Adipose tissue (tissue), 3 donors: ENCODE results near the gene OR2T10. TPM values are rescaled to one million over a fixed set of nuclear protein-coding genes. Genes with fewer than 3 reads are reported as not detected.
"Not testable (repeated sequence)": the region's sequence is repeated elsewhere in the genome, so short reads cannot be mapped to it uniquely, and the experiment has no call there.

Experiments
- H3K27ac ChIP-seq: one replicate; pipeline ENCODE4 v1.5.1; 2013; ENCODE audit warnings: low read depth, low read length
- WGBS, 3 donors: extraction: QIAGEN DNeasy Blood & Tissue Kit; methylation state at CpG; one replicate each; pipeline ENCODE4 v1.1.7; 2013; 5-methylcytosine and 5-hydroxymethylcytosine counted together
- polyA plus RNA-seq, 3 donors: library from polyadenylated mRNA; stranded (reverse); fragments of 200-250 nt; gene quantifications; one replicate each; pipeline ENCODE4 v1.2.3, GENCODE V29; 2013
- donor health status: healthy with polysubstance abuse.
- donor health status: Bipolar disorder and iron deficiency.
- donor health status: healthy.

OR2T10 gene
- polyA plus RNA-seq, 3 donors, result not detected

GRCh38 chr1:248611883-248612414, 14.4 kb upstream of the OR2T10 start:
- WGBS, 3 donors, result 78 to 90% (median 80%) methylated on average over 4 of the region's 4 CpGs
- H3K27ac ChIP-seq, result no peak overlapping the region

- no peak overlapping the region for H3K27ac ChIP-seq
- WGBS, 3 donors, result 33 to 53% (median 49%) methylated on average over 3 of the region's 3 CpGs
Observed at GRCh38 chr1:248610301-248610700, 12.8 kb upstream of the OR2T10 start.

- WGBS, 3 donors, result 77 to 81% (median 78%) methylated on average over 8 of the region's 8 CpGs
- no peak overlapping the region for H3K27ac ChIP-seq
Observed at GRCh38 chr1:248599396-248599795, 1.9 kb upstream of the OR2T10 start.

DNA sequence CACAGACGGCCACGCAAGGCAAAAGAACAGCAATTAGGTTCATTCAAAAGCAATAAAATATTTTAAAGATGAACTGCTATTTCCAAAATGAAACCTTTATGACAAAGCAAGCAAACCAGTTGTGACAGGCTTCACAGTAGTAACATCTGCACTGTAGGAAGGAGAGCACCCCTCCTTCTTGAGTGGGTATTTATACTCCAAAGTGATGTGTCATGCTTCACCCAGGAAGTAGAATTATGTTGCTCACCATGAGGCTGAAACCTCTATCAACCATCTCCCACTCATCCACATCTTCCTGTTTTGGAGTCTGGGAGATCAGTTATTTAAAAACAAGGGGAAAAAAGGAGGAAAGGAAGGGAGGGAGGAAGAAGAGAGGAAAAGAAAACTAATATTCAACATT, 885 bp downstream of the OR2T10 start:
- 68 to 84% (median 69%) methylated on average over 2 of the region's 2 CpGs for WGBS, 3 donors
- H3K27ac ChIP-seq, result no peak overlapping the region

GRCh38 chr1:248593226-248593625, 4.3 kb downstream of the OR2T10 start:
- 74 to 88% (median 86%) methylated on average over 5 of the region's 5 CpGs for WGBS, 3 donors
- H3K27ac ChIP-seq, result no peak overlapping the region

DNA sequence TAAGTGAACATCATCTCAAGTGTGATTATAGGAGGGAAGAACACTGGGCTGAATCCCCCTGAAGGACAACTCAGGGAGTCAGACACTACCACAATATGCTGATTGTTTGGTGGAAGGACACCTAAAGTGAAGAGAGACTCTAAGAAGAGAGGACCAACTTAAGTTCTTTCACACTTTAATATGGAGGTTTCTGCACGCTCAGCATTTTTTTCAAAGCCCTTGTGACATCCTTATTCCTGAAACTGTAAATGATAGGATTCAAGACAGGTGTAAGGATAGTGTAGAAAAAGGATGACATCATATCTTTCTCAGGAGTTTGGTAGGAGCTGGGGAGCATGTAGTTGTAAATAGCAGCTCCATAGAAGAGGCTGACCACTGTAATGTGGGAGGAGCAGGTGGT, 4.8 kb downstream of the OR2T10 start:
- WGBS, 3 donors, result 68 to 73% (median 73%) methylated on average over 1 of the region's 1 CpG
- no peak overlapping the region for H3K27ac ChIP-seq

DNA sequence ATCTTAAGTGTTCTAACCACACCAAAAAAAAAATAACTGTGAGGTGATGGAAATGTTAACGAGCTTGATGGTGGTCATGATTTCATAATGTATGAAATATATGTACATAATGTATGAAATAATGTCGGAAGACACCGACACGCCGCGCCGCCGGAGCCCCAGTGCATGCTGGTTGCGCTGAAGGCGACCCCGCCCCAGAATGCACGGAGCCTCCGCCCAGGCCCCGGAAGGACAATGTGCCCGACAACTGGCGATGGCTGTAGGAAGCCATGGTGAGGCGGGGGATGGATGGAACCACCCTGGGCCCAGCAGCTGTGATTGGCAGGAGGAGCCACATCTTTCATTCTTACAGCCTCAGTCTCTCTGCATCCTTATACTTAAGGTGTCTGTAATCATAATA, 7.4 kb downstream of the OR2T10 start:
- 88 to 93% (median 93%) methylated on average over 17 of the region's 17 CpGs for WGBS, 3 donors
- H3K27ac ChIP-seq, result no peak overlapping the region

DNA sequence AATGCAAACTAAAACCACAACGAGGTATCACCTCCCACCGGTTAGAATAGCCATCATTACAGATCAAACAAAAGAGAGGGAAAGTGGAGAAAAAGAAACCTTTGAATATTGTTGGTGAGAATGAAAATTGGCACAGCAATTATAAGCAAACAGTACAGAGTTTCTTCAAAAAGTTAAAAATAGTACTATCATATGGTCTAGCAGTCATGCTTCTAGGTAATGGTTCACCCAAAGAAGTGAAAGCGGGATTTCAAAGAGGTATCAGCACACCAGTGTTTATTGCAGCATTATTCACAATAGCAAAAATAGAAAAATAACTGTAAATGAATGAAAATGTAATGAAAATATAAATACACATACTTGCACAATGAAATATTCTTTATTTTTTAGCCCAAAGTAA, 8.2 kb downstream of the OR2T10 start:
- no peak overlapping the region for H3K27ac ChIP-seq
- WGBS, 3 donors, result 82 to 84% (median 83%) methylated on average over 3 of the region's 3 CpGs

GRCh38 chr1:248585266-248585665, 12.2 kb downstream of the OR2T10 start:
- H3K27ac ChIP-seq, result no peak overlapping the region
- WGBS, 3 donors, result 76 to 79% (median 79%) methylated on average over 3 of the region's 3 CpGs

- WGBS, 3 donors, result 69 to 75% (median 73%) methylated on average over 9 of the region's 9 CpGs
- no peak overlapping the region for H3K27ac ChIP-seq
Observed at GRCh38 chr1:248576260-248576980, 21.1 kb downstream of the OR2T10 start.

GRCh38 chr1:248574657-248575056, 22.8 kb downstream of the OR2T10 start, which contains the start of gene OR2T34:
OR2T34 (minus strand) TSS chr1:248574757; CDS start chr1:248574757, 0 bp downstream.
- 79 to 94% (median 93%) methylated on average over 3 of the region's 3 CpGs for WGBS, 3 donors
- H3K27ac ChIP-seq, result not testable (repeated sequence)

GRCh38 chr1:248573856-248574255, 23.6 kb downstream of the OR2T10 start:
- H3K27ac ChIP-seq, result not testable (repeated sequence)
- 73 to 83% (median 81%) methylated on average over 2 to 6 of the region's 8 CpGs for WGBS, 3 donors

DNA sequence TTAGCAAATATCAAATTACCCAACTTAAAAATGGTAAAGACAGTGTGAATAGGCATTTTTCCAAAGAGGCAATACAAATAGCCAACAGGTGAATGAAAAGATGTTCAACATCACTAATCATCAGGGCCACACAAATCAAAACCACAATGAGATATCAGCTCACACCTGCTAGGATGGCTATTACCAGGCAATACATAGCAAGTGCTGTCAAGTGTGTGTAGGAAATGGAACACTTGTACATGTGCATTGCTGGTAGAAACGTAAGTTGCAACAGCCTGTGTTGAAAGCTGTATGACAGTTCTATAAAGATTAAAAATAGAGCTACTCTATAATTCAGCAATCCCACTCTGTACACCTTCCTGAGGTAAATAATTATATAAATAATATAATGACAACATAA, 25.5 kb downstream of the OR2T10 start:
- not testable (repeated sequence) for H3K27ac ChIP-seq
- WGBS, 3 donors, result no CpG with 5 or more reads among the region's 1 CpG

GRCh38 chr1:248570811-248571210, 26.7 kb downstream of the OR2T10 start:
- not testable (repeated sequence) for H3K27ac ChIP-seq
- 51 to 77% (median 56%) methylated on average over 3 of the region's 3 CpGs for WGBS, 3 donors

GRCh38 chr1:248569049-248569448, 28.5 kb downstream of the OR2T10 start:
- not testable (repeated sequence) for H3K27ac ChIP-seq
- WGBS, 3 donors, result 7 to 73% (median 20%) methylated on average over 2 of the region's 2 CpGs

DNA sequence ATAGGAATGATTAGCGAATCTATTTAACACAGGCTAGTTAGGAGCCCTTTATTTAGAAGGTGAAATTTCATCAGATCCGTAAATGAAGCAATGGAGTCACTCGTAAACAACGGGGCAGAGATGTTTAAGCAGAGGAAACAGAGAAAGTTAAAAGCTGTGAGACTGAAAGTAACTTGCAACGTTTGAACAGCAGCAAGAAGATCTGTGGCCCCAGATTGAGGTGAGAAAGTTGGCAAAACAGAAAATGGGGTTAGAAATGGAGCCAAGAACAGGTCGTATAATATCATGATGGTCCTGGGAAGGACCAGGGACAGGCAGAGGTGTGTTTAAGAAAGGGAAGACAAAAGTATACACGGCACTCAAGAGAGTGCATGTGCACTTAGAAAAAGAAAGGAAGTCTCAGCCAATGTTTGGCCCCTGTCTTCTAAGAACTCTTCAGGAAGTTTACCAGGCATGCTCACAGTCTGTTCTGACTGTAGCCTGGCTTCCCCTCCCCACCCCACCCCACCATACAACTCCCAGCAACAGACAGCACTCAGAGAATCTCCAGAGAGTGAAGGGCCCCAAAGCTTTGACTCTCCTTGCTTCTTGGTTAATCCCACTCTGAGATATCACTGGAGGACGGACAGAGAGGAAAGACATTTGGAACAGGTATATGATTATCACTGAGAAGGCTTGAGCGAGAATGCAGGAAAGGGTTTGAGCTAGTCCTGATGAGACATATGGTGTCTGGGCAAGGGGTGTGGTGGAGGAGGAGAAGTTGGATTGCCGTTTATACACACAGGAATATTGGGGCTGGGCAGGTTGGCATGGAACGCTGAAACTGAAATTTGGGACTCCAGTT, 31.7 kb downstream of the OR2T10 start:
- 62 to 67% (median 62%) methylated on average over 10 to 11 of the region's 11 CpGs for WGBS, 3 donors
- H3K27ac ChIP-seq, result not testable (repeated sequence)

- not testable (repeated sequence) for H3K27ac ChIP-seq
- 64 to 87% (median 84%) methylated on average over 1 to 3 of the region's 3 CpGs for WGBS, 3 donors
Observed at GRCh38 chr1:248562672-248563071, 34.8 kb downstream of the OR2T10 start, which contains the start of gene OR2T29. OR2T29 (minus strand) TSS chr1:248562772; CDS start chr1:248559491, 3,281 bp downstream.

DNA sequence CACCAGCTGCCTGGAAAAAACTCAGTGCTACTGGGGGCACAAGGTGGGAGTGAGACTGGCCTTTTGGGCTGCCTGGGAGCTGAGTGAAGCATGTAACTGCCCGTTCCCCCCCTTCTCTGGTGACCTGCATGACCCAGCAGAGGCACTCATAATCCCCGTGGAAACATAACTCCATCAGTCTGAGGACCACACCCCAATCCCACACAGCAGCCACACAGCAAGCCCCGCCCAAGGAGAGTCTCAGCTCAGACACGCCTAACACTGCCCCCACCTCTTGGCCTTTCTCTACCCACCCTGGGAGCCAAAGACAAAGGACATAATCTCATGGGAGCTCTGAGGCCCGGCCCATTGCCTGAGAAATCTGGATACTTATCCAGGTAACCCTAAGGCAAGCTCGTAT, 46.5 kb downstream of the OR2T10 start:
- not testable (repeated sequence) for H3K27ac ChIP-seq
- WGBS, 3 donors, result no CpG with 5 or more reads among the region's 6 CpGs

GRCh38 chr1:248547383-248547782, 50.1 kb downstream of the OR2T10 start:
- no CpG with 5 or more reads among the region's 2 CpGs for WGBS, 3 donors
- H3K27ac ChIP-seq, result not testable (repeated sequence)
